Activated CD4-positive, alpha-beta T cell treated with anti-CD3 and anti-CD28 coated beads, Interleukin-2, Interleukin-6, amounts not matched to agents 100 ng/mL and 50 ng/mL, durations not matched to agents 16 hours and 8 hours (primary cell): Measurements from ENCODE around the gene ZDHHC11B.
"Not testable (repeated sequence)": the region's sequence is repeated elsewhere in the genome, so short reads cannot be mapped to it uniquely, and the experiment has no call there.

ENCODE experiments used
- DNase-seq: peaks from one replicate; pipeline ENCODE4 v3.0.0-alpha.2; 2020

Gene ZDHHC11B, protein sequence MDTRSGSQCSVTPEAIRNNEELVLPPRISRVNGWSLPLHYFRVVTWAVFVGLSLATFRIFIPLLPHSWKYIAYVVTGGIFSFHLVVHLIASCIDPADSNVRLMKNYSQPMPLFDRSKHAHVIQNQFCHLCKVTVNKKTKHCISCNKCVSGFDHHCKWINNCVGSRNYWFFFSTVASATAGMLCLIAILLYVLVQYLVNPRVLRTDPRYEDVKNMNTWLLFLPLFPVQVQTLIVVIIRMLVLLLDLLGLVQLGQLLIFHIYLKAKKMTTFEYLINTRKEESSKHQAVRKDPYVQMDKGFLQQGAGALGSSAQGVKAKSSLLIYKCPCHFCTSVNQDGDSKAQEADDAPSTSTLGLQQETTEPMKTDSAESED

DNA sequence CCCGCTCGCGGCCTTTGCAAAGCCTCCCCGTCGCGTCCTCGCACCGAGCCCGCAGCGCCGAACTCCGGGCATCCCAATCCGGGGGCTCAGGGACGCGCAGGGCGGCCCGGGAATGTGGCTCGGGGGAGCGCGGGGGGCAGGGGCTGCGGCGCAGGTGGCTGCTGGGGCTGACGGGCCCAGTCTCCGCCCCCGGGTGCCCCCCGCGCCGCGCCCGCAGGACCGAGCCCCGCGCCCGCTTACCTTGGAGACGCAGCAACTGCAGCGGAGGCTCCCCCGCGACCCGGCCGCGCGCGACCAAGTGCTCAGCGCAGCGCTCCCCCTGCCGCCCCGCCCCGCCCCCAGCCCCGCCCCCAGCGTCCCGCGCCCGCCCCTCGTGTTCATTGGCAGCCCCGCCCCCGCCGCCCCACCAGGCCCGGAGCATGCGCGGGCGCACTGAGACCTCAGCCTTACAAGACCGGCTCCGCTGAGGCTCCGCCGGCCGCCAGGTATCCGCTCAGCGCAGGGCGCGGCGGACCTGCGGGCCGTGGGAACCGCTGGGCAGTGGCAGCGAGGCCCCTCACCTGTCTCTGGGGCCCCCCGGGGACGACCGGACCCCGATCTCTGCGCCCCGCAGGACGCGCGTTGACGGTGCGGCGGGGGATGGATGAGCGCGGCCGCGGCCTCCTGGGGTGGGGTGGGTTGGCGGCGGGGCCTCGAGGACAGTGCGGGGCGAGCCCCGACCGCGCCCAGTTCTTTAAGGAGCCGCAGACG, at the start of gene ZDHHC11B:
ZDHHC11B (minus strand) TSS at position 302 of the 750 bp plus-strand sequence. CDS start 17,810 bp downstream, outside the sequence.
- DNase-seq: peak; percentile 93

DNA sequence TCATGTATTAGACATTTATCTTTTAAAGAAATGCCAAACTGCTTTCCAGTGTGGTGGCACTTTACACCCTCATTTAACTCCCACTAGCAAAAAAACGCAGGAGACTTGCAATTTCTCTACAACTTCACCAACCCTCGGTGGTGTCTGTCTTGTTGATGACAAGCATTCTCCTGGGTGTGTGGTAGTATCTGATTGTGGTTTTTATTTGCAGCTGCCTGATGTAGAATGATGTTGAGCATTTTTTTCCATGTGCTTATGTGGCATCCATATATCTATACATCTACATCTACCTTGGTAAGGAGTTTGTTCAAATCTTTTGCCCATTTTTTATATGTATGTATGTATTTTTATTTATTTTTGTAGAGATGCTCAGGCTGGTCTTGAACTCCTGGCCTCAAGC, 49.5 kb upstream of the ZDHHC11B start:
- not testable (repeated sequence) for DNase-seq

DNA sequence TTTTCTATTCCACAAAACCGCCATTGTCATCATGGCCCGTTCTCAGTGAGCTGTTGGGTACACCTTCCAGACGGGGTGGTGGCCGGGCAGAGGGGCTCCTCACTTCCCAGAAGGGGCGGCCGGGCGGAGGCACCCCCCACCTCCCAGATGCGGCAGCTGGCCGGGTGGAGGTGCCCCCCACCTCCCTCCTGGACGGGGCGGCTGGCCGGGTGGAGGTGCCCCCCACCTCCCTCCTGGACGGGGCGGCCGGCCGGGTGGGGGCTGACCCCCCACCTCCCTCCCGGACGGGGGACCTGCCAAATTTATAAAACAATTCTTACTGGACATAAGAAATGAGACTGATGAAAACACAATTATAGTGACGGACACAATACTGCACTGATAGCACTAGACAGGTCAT, 43.7 kb upstream of the ZDHHC11B start:
- DNase-seq: not testable (repeated sequence)

DNA sequence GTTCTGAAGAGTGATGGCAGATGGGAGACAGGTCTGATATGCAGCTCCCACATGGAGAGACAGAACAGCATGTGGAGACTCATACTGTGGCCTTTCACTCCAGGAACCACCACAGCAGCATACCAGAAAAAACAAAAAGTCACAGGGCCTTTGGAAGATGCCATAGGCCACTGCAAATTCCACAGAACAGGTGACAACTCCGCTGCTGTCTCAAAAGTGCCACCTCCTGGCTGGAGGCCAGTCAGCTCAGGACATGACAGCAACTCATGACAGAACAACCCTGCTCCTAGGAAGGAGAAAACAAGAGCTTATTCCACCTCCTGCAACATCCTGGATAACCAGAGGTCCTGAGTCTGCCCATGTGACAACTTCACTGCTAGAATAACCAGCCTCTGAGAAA, 41.0 kb upstream of the ZDHHC11B start:
- peak; percentile 11 for DNase-seq

DNA sequence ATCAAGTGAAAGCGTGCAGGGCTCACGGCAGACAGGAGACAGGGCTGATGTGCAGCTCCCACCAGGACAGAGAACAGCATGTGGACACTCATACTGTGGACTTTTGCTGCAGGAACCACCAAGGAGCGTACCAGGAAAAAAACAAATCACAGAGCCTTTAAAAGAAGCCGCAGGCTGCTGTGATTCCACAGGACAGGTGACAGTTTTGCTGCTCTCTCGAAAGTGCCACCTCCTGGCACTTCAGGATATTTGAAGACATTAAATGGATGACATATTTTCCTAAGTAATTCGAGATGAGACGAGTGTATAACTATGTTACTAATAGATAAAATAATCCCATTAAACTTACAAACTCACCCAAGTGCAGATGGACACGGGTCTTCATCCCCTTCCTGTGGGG, 37.0 kb upstream of the ZDHHC11B start:
- no peak for DNase-seq

DNA sequence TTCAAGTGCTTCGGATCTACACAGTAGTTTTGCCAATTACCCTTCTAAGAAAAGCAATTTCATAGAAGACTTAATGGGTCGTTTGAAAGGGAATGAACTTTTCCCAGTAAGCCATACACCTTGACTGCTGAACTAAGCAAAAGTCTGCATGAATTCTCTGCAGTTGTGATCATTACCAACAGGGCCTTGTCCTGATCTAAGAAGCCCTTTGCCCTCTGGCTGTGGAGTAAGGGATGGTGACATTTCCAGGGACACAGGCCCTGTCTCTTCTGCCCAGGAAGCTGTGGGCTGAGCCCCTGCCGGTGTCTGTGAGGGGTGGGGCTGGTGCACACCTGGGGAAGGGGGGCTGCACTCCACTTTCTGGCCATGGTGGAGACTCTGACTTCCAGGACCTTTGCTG, 35.7 kb upstream of the ZDHHC11B start:
- DNase-seq: no peak

DNA sequence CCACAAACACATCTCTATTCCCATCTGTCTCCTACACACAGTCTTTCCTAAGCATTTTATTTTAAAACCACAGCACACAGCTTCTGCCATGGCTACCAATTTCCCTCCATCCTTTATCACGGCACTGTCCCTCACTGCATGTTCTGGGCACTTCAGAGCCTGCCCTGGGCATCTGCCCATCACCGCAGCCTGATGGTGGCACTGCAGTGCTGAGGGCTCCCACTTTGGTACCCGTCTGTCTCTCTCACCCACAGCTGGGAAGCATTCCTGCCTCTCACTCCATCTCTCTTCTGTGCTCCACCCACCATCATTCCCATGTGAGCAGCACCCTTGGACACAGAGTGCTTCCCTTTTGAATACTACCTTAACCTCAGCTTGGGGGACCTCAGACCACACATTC, 34.5 kb upstream of the ZDHHC11B start:
- no peak for DNase-seq

DNA sequence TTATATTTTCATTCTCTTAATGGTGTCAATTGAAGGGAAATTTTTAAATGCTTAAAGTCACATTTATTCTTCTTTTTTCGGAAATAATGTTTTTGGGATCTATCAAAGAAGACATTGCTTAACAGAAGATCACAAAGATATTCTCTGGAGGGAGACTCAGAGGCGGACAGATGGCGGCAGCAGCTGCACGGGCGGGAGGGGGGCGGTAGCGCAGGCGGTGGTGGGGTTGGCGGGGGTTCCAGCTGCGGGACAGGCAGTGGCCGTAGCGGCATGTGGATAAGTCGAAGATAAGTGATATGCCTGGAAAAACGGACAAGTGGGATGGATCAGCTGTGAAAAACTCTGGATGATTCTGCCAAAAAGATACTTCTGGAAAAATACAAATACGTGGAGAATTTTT, 31.6 kb upstream of the ZDHHC11B start:
- DNase-seq: no peak

DNA sequence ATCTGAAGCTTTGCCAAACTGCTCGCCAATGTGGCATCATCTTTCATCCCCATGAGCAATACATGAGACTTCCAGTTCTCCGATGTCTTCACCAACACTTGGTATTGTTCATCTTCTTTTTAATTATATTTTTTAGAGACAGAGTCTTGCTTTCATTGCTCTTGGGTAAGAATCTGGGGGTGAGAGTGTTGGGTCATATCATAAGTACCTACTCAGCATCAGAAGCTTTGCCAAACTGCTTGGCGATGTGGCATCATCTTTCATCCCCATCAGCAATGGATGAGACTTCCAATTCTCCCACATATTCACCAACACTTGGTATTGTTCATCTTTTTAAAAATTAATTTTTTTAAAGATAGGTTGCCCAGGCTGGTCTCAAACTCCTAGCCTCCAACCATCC, 30.9 kb upstream of the ZDHHC11B start:
- DNase-seq: no peak

DNA sequence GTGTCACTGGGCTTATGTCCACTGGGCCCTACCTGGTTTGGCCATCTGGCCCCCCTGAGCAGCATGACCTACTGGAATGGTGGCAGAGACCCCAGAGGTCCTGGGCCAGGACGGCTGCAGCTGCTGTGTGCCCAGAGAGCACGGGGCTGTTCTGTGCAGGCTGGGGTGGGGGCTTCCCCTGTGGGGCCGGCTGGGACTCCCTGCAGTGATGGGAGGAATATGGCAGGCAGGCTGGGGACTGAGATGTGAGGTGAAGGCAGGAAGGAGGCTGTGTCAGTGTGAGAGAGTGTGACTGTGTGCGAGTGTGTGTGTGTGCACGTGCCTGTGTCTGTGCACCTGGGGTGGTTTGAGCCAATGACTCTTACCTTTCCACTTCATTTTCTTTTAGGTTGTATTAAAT, 29.0 kb upstream of the ZDHHC11B start:
- not testable (repeated sequence) for DNase-seq

DNA sequence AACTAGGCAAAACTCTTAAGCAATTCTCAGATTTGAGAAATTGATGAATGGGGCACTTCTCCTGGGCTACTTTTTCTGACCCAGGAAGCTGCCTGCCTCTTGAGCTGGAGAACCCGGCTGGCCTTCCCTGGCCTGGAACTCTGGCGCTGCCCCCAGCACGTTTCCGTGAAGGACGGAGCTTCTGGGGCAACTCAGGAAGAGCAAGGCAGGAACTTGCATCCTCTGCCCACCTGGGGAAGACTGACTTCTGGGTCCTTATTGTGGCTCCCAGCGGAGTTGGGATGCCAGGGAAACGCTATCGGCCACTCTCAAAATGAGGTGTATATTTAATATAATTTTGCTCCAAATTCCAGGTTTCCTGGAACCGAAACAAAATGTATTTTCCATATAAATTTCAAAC, 26.9 kb upstream of the ZDHHC11B start:
- not testable (repeated sequence) for DNase-seq

DNA sequence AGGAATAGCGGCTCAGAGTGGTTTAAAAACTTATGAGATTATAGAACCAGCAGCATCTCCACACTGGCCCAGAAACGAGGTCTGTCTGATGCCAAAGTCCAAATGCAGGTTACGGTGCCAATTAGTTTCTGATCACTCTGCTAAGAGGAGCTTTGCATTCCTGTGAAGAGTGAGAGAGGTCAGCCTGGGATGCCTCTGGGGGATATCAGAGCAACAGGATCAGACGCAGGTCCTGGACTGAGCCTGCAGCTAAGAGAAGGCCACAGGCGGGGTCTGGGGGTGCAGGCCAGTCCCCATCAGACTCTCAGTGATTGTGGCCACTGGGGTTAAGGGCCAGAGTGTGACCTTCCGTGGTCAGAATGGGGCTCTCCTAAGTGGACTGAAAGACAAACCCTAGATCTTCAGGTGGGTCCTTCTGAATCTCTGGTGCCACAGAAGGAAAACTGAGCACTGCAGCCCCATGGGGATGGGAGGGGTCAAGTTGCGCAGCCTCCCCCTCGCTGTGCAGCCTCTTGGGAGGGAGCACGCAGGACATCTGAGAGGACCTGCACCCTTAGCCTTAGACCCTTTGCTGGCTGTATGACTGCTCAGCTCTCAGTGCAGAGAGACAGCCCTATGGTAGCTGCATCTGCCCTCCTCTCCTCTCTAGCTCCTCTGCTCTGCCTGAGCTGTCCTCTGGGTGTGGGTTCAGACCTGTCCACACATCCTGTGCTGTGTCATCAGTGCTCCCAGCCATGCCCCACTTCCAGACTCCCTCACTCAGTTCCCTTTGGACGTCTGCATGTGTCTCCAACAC, 23.4 kb upstream of the ZDHHC11B start:
- DNase-seq: not testable (repeated sequence)

DNA sequence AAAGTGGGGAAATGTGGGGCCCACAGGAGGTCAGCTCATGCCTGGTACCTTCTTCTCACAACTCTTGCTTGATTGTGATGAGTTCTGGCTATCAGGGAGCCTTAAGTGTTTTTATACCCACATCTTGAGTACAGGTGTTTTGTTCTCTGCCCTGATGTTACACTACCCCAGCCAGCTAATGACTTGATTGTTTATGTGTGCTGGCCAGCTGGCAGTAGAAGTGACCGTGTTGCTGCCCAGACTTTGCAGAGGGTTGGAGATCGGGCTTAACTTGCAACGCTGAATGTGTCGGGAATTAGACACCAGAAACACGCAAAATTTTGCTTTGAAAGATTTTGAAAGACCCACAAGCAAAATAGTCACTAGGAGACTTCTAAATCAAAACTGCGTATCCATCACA, 16.9 kb upstream of the ZDHHC11B start:
- DNase-seq: no peak

DNA sequence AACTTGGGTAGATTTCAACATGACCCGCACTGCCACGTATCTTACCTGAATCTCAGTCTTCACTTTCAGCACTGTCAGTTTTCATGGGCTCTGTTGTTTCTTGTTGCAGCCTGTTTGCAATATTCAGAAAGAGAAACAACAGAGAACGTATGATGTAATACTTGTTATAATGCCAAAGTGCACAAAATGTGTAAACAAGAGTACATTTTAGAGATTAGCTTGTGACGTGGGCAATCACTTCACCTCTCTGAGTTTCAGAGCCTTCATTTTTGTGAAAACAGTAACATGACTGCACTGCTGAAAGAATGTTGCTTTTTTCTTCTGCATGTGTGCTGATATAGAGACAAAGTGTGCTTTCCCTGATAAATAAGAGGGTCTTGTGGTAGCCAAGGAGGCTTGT, 16.5 kb upstream of the ZDHHC11B start:
- DNase-seq: not testable (repeated sequence)

DNA sequence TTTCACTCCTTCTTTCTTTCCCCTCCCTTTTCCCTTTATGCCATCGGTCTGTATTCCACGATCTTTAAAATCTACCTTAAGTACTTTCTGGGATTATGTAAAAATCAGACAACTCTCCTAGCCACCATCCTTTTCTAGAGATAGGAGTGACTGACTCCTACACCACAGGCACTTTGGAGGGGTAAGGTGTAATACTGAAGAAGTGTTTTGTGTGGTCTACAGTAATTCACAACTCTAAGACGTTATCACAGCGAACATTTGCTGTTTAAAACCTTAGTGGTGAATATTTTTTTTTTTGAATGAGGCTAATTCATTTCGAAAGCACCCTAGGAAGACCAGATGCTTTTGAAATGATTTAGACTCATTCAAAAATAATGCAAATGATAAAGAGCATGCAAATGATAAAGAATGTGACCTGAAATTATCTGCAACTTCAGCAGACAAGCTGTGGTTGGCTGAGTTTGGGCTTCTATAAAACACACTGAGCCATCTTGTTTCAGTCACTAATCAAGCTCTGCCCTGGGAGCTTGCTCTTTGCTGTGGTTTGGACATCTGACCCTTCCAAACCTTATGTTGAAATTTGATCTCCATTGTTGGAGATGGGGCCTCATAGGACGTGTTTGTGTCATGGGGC, 14.1 kb upstream of the ZDHHC11B start:
- not testable (repeated sequence) for DNase-seq

DNA sequence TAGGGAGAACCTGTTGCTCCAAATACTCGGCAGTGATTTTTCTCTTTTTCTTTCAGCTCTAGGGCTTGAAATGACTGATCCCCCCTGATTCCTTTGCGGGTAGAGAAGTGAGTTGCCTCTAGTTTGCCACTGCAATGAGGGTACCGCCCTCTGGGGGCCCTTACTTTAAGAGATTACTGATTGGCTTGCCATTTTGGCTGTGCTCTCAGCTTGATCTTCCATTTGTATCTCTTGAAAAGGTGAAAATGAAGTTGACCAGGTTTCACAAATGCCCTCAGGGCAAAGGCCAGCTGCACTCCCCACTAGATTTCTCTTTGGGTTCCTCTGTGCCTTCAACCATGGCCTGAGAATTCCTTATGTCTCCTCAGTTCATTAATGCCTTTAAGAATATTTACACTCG, 13.5 kb upstream of the ZDHHC11B start:
- DNase-seq: not testable (repeated sequence)

DNA sequence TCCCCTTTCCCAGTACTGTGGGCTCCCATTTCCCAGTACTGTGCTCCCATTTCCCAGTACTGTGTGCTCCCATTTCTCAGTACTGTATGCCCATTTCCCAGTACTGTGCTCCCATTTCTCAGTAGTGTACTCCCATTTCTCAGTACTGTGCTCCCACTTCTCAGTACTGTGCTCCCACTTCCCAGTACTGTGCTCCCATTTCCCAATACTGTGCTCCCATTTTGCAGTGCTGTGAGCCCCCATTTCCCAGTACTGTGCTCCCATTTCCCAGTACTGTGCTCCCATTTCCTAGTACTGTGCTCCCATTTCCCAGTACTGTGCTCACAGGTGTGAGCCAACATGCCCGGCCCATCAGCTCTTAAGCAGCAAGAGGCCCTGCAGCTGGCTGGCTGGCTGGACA, 11.3 kb upstream of the ZDHHC11B start:
- DNase-seq: not testable (repeated sequence)

DNA sequence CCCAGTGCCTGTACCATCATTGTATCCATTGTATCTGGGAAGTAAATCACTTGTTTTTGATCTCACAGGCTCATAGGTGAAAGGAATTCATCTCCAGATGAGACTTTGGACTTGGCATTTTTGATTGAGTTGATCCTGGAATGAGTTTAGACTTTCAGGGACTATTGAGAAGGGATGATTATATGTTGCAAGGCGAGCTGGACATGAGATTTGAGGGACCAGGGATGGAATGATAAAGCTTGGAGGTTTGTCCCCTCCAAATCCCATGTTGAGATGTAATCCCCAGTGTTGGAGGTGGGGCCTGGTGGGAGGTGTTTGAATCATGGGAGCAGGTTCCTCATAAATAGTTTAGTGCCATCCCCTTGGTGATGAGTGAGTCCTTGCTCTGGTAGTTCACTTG, 10.4 kb upstream of the ZDHHC11B start:
- DNase-seq: not testable (repeated sequence)

DNA sequence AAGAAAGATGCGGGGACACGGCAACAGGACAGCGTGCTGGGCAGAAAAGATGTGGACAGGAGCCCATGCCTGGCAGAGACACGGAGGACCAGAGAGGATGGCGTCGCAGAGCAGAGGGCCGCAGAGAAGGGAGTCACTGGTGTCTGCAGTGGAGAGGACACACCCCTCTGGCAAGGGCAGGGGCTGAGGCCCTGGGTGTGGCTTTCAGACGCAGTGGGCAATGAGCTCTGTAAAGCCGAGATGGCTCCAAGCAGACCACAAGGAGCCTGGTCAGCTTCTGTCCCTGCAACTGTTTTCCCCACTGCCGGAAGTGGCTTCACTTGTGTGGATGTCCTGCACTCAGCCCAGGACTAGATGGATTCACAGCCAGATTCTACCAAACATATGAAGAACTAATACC, 4.2 kb upstream of the ZDHHC11B start:
- not testable (repeated sequence) for DNase-seq

DNA sequence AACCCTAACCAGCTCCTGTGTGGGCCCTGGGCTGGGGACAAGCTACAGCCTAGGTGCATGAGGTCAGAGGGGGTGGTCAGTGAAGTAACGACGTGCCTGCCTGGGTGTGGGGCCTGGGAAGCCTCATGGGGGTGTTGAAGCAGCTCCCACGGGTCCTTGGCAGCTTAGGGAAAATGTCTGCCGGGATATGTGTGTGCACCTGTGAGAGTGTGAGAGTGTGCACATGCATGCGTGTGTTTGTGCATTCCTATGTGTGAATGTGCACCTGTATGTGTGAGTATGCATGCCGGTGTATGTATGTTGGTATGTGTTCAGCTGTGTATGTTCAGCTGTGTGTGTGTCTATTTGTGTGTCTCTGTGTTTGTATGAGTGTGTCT, 3.3 kb upstream of the ZDHHC11B start:
- DNase-seq: not testable (repeated sequence)

DNA sequence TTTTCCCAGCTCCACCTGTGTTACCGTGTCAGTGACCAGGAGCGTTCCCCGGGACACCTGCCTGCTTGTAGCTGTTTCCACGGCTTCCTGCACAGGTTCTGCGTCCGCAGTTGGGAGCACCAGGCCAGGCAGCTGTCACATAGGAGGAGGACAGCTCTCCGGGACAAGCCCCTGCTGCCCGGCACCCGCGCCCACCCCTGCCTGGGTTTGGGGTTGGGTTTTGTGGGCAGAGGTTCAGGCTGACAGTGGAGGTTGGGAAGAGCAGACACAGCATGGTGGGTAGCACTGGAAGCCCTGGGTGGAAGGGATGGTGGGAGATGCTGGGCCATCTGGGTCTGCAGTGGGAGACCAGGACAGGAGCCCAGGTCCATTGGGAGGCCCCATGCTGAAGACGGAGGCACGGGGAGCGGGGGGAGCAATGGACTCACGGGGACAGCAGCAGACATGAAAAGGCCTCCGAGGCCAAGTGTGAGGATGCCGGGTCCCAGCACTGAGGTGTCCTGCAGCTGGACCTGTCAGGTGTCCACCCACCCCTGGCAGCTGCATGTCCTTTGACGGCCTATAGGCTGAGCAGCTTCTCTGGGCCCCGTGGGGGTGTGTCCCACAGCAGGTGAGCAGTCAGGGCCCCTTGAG, 2.8 kb upstream of the ZDHHC11B start:
- not testable (repeated sequence) for DNase-seq

DNA sequence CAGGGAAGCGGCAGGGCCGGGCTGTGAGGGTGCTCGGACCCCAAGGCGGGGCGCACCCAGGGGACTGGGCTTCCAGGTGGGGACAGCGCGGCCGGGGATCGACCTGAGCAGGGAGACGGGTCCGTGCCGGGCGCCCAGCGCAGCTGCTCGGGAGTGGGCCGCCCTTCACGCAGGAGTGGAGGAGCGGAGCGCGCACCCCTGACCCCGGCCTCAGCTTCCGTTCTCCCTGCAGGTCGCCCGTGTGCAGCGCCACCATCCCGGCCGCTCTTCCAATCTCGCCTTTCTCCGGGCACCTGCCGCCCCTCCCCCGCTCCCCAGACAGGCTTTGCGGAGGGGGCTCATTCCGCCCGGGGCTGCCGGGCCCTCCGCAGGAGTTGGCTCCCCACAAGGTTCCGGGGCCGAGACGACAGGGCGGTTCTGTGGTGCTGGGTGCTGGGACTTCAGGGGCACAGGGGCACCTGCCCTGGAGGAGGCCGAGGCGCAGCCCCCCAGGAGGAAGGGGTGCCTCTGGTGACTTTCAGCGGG, 714 bp upstream of the ZDHHC11B start:
- not testable (repeated sequence) for DNase-seq
